ENCODE results near the gene ZDHHC11B.
"Not testable (repeated sequence)": the region's sequence is repeated elsewhere in the genome, so short reads cannot be mapped to it uniquely, and the experiment has no call there.

Gene ZDHHC11B

GRCh38 chr5:787224-787856 lies 2.8 kb upstream of the ZDHHC11B start:
- in situ Hi-C loops (cut with MboI; ENCODE audit: low sequenced_read_pairs): not testable (repeated sequence)

GRCh38 chr5:785181-785705 lies 714 bp upstream of the ZDHHC11B start:
- in situ Hi-C loops (cut with MboI; ENCODE audit: low sequenced_read_pairs): not testable (repeated sequence)

- in situ Hi-C loops (cut with MboI; ENCODE audit: low sequenced_read_pairs): not testable (repeated sequence)
These were observed 575 bp downstream of the ZDHHC11B start for GRCh38 chr5:783881-784427.

- in situ Hi-C loops (cut with MboI; ENCODE audit: low sequenced_read_pairs): not testable (repeated sequence)
These were observed 1.3 kb downstream of the ZDHHC11B start for GRCh38 chr5:783049-783802.

GRCh38 chr5:782356-782755 lies 2.2 kb downstream of the ZDHHC11B start:
- in situ Hi-C loops (cut with MboI; ENCODE audit: low sequenced_read_pairs): not testable (repeated sequence)

- in situ Hi-C loops (cut with MboI; ENCODE audit: low sequenced_read_pairs): not testable (repeated sequence)
These were observed 4.0 kb downstream of the ZDHHC11B start for GRCh38 chr5:780571-780970.

- in situ Hi-C loops (cut with MboI; ENCODE audit: low sequenced_read_pairs): not testable (repeated sequence)
These were observed 5.6 kb downstream of the ZDHHC11B start for GRCh38 chr5:778967-779366.

GRCh38 chr5:778421-778820 lies 6.1 kb downstream of the ZDHHC11B start:
- in situ Hi-C loops (cut with MboI; ENCODE audit: low sequenced_read_pairs): not testable (repeated sequence)

GRCh38 chr5:777756-778161 lies 6.8 kb downstream of the ZDHHC11B start:
- in situ Hi-C loops (cut with MboI; ENCODE audit: low sequenced_read_pairs): no loop called here

- in situ Hi-C loops (cut with MboI; ENCODE audit: low sequenced_read_pairs): no loop called here
These were observed 7.4 kb downstream of the ZDHHC11B start for GRCh38 chr5:776862-777711.

GRCh38 chr5:775961-776861 lies 8.3 kb downstream of the ZDHHC11B start:
- in situ Hi-C loops (cut with MboI; ENCODE audit: low sequenced_read_pairs): no loop called here

GRCh38 chr5:775595-775960 lies 9.0 kb downstream of the ZDHHC11B start:
- in situ Hi-C loops (cut with MboI; ENCODE audit: low sequenced_read_pairs): not testable (repeated sequence)

- in situ Hi-C loops (cut with MboI; ENCODE audit: low sequenced_read_pairs): not testable (repeated sequence)
These were observed 9.5 kb downstream of the ZDHHC11B start for GRCh38 chr5:774854-775505.

- in situ Hi-C loops (cut with MboI; ENCODE audit: low sequenced_read_pairs): not testable (repeated sequence)
These were observed 10.2 kb downstream of the ZDHHC11B start for GRCh38 chr5:774304-774703.

GRCh38 chr5:773517-774264 lies 10.8 kb downstream of the ZDHHC11B start:
- in situ Hi-C loops (cut with MboI; ENCODE audit: low sequenced_read_pairs): no loop called here

- in situ Hi-C loops (cut with MboI; ENCODE audit: low sequenced_read_pairs): not testable (repeated sequence)
These were observed 11.6 kb downstream of the ZDHHC11B start for GRCh38 chr5:772931-773330.

- in situ Hi-C loops (cut with MboI; ENCODE audit: low sequenced_read_pairs): not testable (repeated sequence)
These were observed 12.0 kb downstream of the ZDHHC11B start for GRCh38 chr5:772547-772890.

GRCh38 chr5:771841-772546 lies 12.5 kb downstream of the ZDHHC11B start:
- in situ Hi-C loops (cut with MboI; ENCODE audit: low sequenced_read_pairs): not testable (repeated sequence)
